H1 (cell line): ENCODE results near the gene MVD. TPM values are rescaled to one million over a fixed set of nuclear protein-coding genes. Genes with fewer than 3 reads are reported as not detected.

Experiments used
- CBX8 ChIP-seq: fragments of 300-800, 300-1000 bp; sonication (generic); IDR thresholded peaks from 2 replicates; pipeline ENCODE4 v1.7.1; 2016; ENCODE audit warnings: low read depth, low read length, borderline replicate concordance
- CEBPB ChIP-seq: IDR thresholded peaks from 2 replicates; pipeline ENCODE4 v1.6.1; 2012; ENCODE audit warnings: low read depth, low read length
- GABPA ChIP-seq: IDR thresholded peaks from 2 replicates; pipeline ENCODE4 v1.6.1; 2011; ENCODE audit warnings: mild to moderate bottlenecking, low read length, moderate library complexity, borderline replicate concordance; ENCODE audit not compliant: insufficient read depth
- polyA plus RNA-seq, 7 experiments: library from polyadenylated mRNA; depleted of rRNA in 3 of 7; stranded (reverse) in 5 of 7; unstranded in 2 of 7; fragments of >200 nt in 5 of 7; fragments of 200-250 nt in 2 of 7; gene quantifications; 1 replicate in 5 of 7; 2 replicates in 1 of 7; 4 replicates in 1 of 7; pipeline versions ENCODE4 v1.2.1 to v1.2.3, GENCODE V29; 2011 to 2013; ENCODE audit warnings: missing spikeins in 2 of 7, mixed read lengths in 2 of 7
- total RNA-seq: library from RNA; stranded (reverse); fragmentation: NEBNext Ultra II Directional; extraction: Animal tissue kit (Norgen Biotek cat#: 25700); gene quantifications from 2 replicates; pipeline ENCODE4 v1.2.1, GENCODE V29; 2021
- TF ChIP-seq, protein P1 (sequence below), 3 experiments: IDR thresholded peaks; 1 replicate in 2 of 3; 2 replicates in 1 of 3; pipeline versions ENCODE4 v1.5.1 to v1.6.1; 2011; ENCODE audit warnings: low read length in 3 of 3, mild to moderate bottlenecking in 3 of 3, inconsistent platforms in 2 of 3, low read depth in 1 of 3, moderate library complexity in 1 of 3; ENCODE audit not compliant: insufficient read depth in 1 of 3; ENCODE audit errors: control extremely low read depth in 1 of 3

The MVD gene
- total and polyA plus RNA-seq, 2 of the 8 experiments (the other 6 are each of a cell fraction or from before 2014, with no cell fraction given), result 47.2 to 77.3 TPM

DNA sequence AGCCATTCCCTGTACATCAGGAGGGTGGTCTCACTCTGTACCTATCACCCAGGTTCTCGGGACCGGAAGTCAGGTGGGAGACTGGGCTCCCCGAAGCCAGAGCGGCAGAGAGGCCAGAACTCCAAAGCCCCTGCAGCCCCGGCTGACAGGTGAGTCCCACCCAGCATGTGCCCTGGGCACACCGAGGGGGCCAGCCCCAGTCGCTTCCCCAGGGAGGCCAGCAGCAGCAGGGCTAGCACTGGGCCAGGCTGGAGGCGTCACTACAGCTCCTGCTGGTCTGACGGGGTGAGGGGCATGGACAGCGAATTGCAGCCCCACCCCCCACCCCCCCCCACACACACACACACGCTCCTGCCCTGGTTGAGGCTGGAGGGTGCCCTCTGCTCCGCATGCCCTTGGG, 32.5 kb downstream of the MVD start (continued):
- TF ChIP-seq, protein P1, sequence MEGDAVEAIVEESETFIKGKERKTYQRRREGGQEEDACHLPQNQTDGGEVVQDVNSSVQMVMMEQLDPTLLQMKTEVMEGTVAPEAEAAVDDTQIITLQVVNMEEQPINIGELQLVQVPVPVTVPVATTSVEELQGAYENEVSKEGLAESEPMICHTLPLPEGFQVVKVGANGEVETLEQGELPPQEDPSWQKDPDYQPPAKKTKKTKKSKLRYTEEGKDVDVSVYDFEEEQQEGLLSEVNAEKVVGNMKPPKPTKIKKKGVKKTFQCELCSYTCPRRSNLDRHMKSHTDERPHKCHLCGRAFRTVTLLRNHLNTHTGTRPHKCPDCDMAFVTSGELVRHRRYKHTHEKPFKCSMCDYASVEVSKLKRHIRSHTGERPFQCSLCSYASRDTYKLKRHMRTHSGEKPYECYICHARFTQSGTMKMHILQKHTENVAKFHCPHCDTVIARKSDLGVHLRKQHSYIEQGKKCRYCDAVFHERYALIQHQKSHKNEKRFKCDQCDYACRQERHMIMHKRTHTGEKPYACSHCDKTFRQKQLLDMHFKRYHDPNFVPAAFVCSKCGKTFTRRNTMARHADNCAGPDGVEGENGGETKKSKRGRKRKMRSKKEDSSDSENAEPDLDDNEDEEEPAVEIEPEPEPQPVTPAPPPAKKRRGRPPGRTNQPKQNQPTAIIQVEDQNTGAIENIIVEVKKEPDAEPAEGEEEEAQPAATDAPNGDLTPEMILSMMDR (IDR thresholded peaks at IDR 0.05; ENCODE audit: control extremely low read depth in 1 of 3, insufficient read depth in 1 of 3, low read depth in 1 of 3, low read length in 3 of 3), result no peak
- no peak for TF ChIP-seq CEBPB
- no peak for TF ChIP-seq CBX8
- no peak for TF ChIP-seq GABPA
- TF ChIP-seq, all 59 proteins: peak for 0
